Psoas muscle (tissue), 8 donors: ENCODE data around the gene SSTR5. TPM values are rescaled to one million over a fixed set of nuclear protein-coding genes. Genes with fewer than 3 reads are reported as not detected.
A peak's percentile ranks its signal among the peaks of the same experiment; 100 is the strongest.

Experiments used
- ATAC-seq, 4 donors: fragments of 200-7000 bp; cut with Tn5 transposase; one replicate each; pipeline ENCODE4 v1.9.1; 2020; ENCODE audit warnings: moderate library complexity in 3 of 4, mild to moderate bottlenecking in 2 of 4
- DNase-seq, 2 donors: peaks; one replicate each; pipeline ENCODE4 v3.0.0-alpha.2; 2020
- H3K27ac ChIP-seq: fragments of 200-600 bp; one replicate; pipeline ENCODE4 v1.8.0; 2022
- H3K27me3 ChIP-seq, 3 donors: fragments of 200-600 bp in 1 of 3; one replicate each; pipeline versions ENCODE4 v1.6.1 to v1.8.0; 2013 to 2022; ENCODE audit warnings: low read length in 2 of 3, mild to moderate bottlenecking in 2 of 3, moderate library complexity in 1 of 3; ENCODE audit not compliant: insufficient read depth in 3 of 3
- H3K36me3 ChIP-seq, 2 donors: fragments of 200-600 bp in 1 of 2; one replicate each; pipeline versions ENCODE4 v1.6.1 to v1.8.0; 2013 to 2022; ENCODE audit warnings: low read depth in 1 of 2, mild to moderate bottlenecking in 1 of 2, moderate library complexity in 1 of 2; ENCODE audit not compliant: insufficient read depth in 1 of 2
- H3K4me1 ChIP-seq: fragments of 200-600 bp; one replicate; pipeline ENCODE4 v1.8.0; 2022
- H3K4me3 ChIP-seq: fragments of 200-600 bp; one replicate; pipeline ENCODE4 v1.8.0; 2022; ENCODE audit warnings: mild to moderate bottlenecking
- H3K9me3 ChIP-seq: fragments of 200-600 bp; one replicate; pipeline ENCODE4 v1.8.0; 2022
- WGBS, 3 donors: extraction: QIAGEN DNeasy Blood & Tissue Kit; methylation state at CpG; one replicate each; pipeline versions ENCODE4 v1.1.6 to v1.1.7; 2013; 5-methylcytosine and 5-hydroxymethylcytosine counted together
- intact Hi-C, 2 donors: fragments of 100-400 bp; cut with DNase I; formaldehyde crosslinking; loops; one replicate each; pipeline versions ENCODE4 v1.11.0 to v1.14.2; 2022
- polyA plus RNA-seq, 3 donors: library from polyadenylated mRNA; stranded (reverse); fragments of 200-250 nt; gene quantifications; one replicate each; pipeline ENCODE4 v1.2.3, GENCODE V29; 2013
- total RNA-seq, 4 donors: library from RNA; stranded (reverse); fragmentation: NEBNext Ultra II Directional in 2 of 4; extraction: Animal tissue kit (Norgen Biotek cat#: 25700) in 2 of 4; gene quantifications; one replicate each; pipeline versions ENCODE4 v1.2.1 to v1.2.4, GENCODE V29; 2021 to 2023
- TF ChIP-seq, protein P1 (sequence below): fragments of 200-600 bp; IDR thresholded peaks from one replicate; pipeline ENCODE4 v1.8.0; 2022; ENCODE audit warnings: antibody characterized with exemption
- donor health status: healthy with polysubstance abuse.
- donor health status: DM: no; HTN: no; CAD: no; lungs with moderate emphysema.
- donor health status: Bipolar disorder and iron deficiency.
- donor health status: healthy.
- donor health status: DM: yes; HTN: yes; CAD: no.
- donor health status: DM: no; HTN: no; CAD: no.
- donor health status: DM: no; HTN: no; CAD: no.
- donor health status: DM: yes; HTN: yes; CAD: no.

Gene SSTR5
- total and polyA plus RNA-seq, 7 donors, result 0.03 to 0.32 (median 0.08) TPM; not detected in 3

DNA sequence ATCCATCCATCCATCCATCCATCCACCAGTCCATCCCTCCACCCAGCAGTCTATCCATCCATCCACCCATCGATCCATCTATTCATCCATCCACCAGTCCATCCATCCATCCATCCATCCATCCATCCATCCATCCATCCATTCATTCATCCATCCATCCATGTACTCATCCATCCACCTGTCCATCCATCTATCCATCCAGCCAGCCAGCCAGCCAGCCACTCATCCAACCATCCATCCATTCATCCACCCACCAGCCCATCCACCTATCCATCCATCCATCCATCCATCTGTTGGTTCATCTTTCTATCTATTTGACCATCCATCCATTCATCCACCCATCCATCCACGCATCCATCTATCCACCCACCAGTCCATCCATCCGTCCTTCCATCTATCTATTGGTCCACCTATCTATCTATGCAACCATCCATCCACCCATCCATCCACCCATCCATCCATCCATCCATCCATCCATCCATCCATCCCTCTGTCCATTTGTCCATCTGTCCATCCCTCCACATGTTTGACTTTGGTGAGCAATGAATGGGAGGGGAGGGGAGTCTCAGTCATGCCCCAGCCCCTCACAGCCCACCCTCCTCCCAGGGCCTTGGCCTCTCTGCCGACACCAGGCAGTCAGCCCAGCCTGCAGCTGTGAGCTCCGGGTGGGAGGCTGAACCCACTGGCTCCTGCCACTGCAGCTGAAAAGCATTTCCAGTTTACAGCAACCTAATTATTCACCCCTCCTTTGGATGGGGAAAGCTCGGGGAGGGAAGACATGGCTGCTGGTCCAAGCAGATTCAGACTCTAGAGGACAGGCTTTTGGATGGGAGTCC is 38.1 kb upstream of the SSTR5 start:
- ATAC-seq (no peak), DNase-seq (no peak)
- Histone ChIP-seq H3K9me3 (no peaks in the 10 kb centered on the region), H3K36me3 (no peaks in the 10 kb centered on the region), H3K4me1 (no peaks in the 10 kb centered on the region), H3K27me3 (peaks cover 0 to 73% (median 20%) of the 10 kb centered on the region in 3 donors), H3K27ac (no peak overlapping the region), H3K4me3 (no peak overlapping the region)
- WGBS, 3 donors, result 43 to 61% (median 50%) methylated on average over 6 of the region's 6 CpGs
- intact Hi-C loops, result loop anchor here in 1 of 2 donors (10.0 kb wide), 1 partner anchor 120 kb away; no protein-coding TSS in a partner anchor
- TF ChIP-seq, protein P1, sequence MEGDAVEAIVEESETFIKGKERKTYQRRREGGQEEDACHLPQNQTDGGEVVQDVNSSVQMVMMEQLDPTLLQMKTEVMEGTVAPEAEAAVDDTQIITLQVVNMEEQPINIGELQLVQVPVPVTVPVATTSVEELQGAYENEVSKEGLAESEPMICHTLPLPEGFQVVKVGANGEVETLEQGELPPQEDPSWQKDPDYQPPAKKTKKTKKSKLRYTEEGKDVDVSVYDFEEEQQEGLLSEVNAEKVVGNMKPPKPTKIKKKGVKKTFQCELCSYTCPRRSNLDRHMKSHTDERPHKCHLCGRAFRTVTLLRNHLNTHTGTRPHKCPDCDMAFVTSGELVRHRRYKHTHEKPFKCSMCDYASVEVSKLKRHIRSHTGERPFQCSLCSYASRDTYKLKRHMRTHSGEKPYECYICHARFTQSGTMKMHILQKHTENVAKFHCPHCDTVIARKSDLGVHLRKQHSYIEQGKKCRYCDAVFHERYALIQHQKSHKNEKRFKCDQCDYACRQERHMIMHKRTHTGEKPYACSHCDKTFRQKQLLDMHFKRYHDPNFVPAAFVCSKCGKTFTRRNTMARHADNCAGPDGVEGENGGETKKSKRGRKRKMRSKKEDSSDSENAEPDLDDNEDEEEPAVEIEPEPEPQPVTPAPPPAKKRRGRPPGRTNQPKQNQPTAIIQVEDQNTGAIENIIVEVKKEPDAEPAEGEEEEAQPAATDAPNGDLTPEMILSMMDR, result no peak

- H3K4me3 ChIP-seq, result no peak overlapping the region
- no peaks in the 10 kb centered on the region for H3K4me1 ChIP-seq
- H3K27ac ChIP-seq, result no peak overlapping the region
- peaks cover 0 to 73% (median 20%) of the 10 kb centered on the region in 3 donors for H3K27me3 ChIP-seq
- no peaks in the 10 kb centered on the region for H3K36me3 ChIP-seq
- H3K9me3 ChIP-seq, result no peaks in the 10 kb centered on the region
- WGBS, 3 donors, result 24 to 34% (median 32%) methylated on average over 7 of the region's 7 CpGs
- DNase-seq (no peak), ATAC-seq (no peak)
- TF ChIP-seq, protein P1, result no peak
- intact Hi-C loops, result loop anchor here in 1 of 2 donors (10.0 kb wide), 1 partner anchor 120 kb away; no protein-coding TSS in a partner anchor
These were observed 37.5 kb upstream of the SSTR5 start for GRCh38 chr16:1035066-1035415.

DNA sequence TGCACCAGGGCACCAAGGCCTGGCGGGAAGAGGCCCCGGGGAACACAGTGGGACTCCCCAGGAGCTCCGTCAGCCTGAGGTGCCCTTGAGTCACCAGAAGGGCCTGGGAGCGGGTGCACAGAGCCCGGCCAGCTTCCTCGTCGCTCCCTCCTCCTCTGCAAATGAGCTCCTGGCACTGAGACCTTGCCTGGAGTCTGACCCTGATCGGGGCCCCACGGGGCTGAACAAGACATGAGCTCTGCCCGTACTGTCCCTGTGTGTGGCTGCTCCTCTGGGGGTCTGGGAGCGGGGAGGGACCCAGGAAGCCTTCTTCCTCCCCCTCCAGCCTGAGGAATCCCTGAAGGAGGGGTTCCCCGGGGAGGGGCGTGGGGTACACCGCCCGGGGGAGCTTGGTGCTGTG is 36.4 kb upstream of the SSTR5 start:
- H3K4me3 ChIP-seq, result no peak overlapping the region
- no peaks in the 10 kb centered on the region for H3K36me3 ChIP-seq
- DNase-seq (no peak), ATAC-seq (no peak)
- H3K27ac ChIP-seq, result no peak overlapping the region
- H3K9me3 ChIP-seq, result no peaks in the 10 kb centered on the region
- intact Hi-C loops, result loop anchor here in 1 of 2 donors (10.0 kb wide), 1 partner anchor 121 kb away; no protein-coding TSS in a partner anchor
- peaks cover 0 to 62% (median 18%) of the 10 kb centered on the region in 3 donors for H3K27me3 ChIP-seq
- WGBS, 3 donors, result 32 to 43% (median 34%) methylated on average over 7 to 15 of the region's 15 CpGs
- no peaks in the 10 kb centered on the region for H3K4me1 ChIP-seq
- TF ChIP-seq, protein P1, result no peak

DNA sequence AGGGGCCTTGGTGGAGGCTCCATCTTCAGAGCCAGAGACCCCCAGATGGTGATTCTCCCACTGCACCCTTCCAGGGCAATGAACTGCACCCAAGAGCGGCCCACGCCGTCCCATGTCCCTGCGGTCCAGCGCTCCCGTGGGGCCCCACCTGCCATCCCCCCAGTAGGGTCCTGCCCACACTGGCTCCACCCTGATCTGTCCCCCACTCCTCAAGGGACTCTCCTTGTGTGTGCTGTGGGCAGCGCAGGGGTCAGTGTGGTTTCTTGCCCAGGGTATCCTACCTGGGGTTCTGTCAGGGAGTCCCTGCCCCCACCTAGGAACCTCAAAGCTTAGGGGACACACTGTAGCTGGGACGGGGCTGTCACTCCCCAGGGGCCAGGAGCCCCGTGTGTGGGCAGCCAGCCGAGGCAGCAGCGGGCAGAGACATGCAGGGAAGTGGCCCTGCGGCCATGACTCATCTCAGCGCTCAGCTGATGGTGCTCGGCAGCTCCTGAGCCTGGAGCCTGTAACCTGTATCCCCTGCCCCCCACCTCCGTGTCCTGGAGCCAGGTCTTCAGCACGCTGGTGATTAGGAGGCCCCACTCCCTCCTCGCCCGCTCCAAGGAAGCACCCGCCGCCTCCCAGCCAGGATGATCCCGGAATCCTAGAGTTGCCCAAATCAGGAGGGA is 35.7 kb upstream of the SSTR5 start:
- intact Hi-C loops, result loop anchor here in 1 of 2 donors (10.0 kb wide), 1 partner anchor 122 kb away; no protein-coding TSS in a partner anchor
- ATAC-seq (peak in 1 of 4 donors; percentile 33), DNase-seq (no peak)
- Histone ChIP-seq H3K27ac (no peak overlapping the region), H3K4me1 (no peaks in the 10 kb centered on the region), H3K9me3 (no peaks in the 10 kb centered on the region), H3K4me3 (no peak overlapping the region), H3K36me3 (no peaks in the 10 kb centered on the region), H3K27me3 (peaks cover 0 to 61% (median 19%) of the 10 kb centered on the region in 3 donors)
- TF ChIP-seq, protein P1, result no peak
- WGBS, 3 donors, result 33 to 44% (median 40%) methylated on average over 18 to 21 of the region's 21 CpGs
